OCI-LY7 (cell line): ENCODE data around the gene TGFBR2.

Experiments
- EZH2phosphoT487 ChIP-seq: fragments of 200-600 bp; sonication (generic); IDR thresholded peaks from 2 replicates; pipeline ENCODE4 v1.6.1; 2018; ENCODE audit warnings: low read depth, borderline replicate concordance, mild to moderate bottlenecking, mixed run types, antibody characterized with exemption, low read length, moderate library complexity, mixed read lengths
- TF ChIP-seq, protein P1 (sequence below): fragments of 200-600 bp; sonication (generic); conservative IDR thresholded peaks from 2 replicates; pipeline ENCODE4 v1.5.1; 2014; ENCODE audit warnings: mild to moderate bottlenecking, antibody characterized with exemption, low read length, moderate library complexity, mixed read lengths

GRCh38 chr3:30679045-30679444 lies 72.6 kb downstream of the TGFBR2 start:
- TF ChIP-seq, protein P1, sequence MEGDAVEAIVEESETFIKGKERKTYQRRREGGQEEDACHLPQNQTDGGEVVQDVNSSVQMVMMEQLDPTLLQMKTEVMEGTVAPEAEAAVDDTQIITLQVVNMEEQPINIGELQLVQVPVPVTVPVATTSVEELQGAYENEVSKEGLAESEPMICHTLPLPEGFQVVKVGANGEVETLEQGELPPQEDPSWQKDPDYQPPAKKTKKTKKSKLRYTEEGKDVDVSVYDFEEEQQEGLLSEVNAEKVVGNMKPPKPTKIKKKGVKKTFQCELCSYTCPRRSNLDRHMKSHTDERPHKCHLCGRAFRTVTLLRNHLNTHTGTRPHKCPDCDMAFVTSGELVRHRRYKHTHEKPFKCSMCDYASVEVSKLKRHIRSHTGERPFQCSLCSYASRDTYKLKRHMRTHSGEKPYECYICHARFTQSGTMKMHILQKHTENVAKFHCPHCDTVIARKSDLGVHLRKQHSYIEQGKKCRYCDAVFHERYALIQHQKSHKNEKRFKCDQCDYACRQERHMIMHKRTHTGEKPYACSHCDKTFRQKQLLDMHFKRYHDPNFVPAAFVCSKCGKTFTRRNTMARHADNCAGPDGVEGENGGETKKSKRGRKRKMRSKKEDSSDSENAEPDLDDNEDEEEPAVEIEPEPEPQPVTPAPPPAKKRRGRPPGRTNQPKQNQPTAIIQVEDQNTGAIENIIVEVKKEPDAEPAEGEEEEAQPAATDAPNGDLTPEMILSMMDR, result no peak
- TF ChIP-seq EZH2phosphoT487, result no peak
